Measurements from ENCODE around the gene MCEMP1. TPM values are rescaled to one million over a fixed set of nuclear protein-coding genes. Genes with fewer than 3 reads are reported as not detected.

MCEMP1 gene
- total RNA-seq, 4 donors from 2014 or later: 0.41 TPM; not detected in 3

GRCh38 chr19:7638802-7639465 is 38.0 kb upstream of the MCEMP1 start:
- peaks cover 11% of the 10 kb centered on the region for H3K27me3 ChIP-seq
- no peaks in the 10 kb centered on the region for H3K9me3 ChIP-seq
- intact Hi-C loops (cut with DNase I; ENCODE audit: low total_unique reads) (no loop called here), in situ Hi-C loops (cut with MboI; ENCODE audit: low pct_ligation_motif_present in 1 of 4, low pct_unique_long_range_greater_than_20kb in 1 of 4, low sequenced_read_pairs in 3 of 4) (no loop called here)
- no peak overlapping the region for H3K27ac ChIP-seq
- no peak overlapping the region for H3K4me3 ChIP-seq
- H3K36me3 ChIP-seq: no peaks in the 10 kb centered on the region
- no peak for DNase-seq
- TF ChIP-seq POLR2AphosphoS5 (IDR thresholded peaks at IDR 0.05) (no peak), POLR2A (IDR thresholded peaks at IDR 0.05) (no peak), EP300 (IDR thresholded peaks at IDR 0.05; ENCODE audit: low read depth) (no peak), CTCF (IDR thresholded peaks at IDR 0.05) (no peak)
- 81% methylated on average over 12 of the region's 12 CpGs; no CpG with 5 or more reads in 1 of the 2 donors for WGBS, 2 donors (ENCODE audit: low coverage in 1 of 2)
- H3K4me1 ChIP-seq: peaks cover 0 to 8% (median 5%) of the 10 kb centered on the region in 4 donors

- H3K4me1 ChIP-seq: peaks cover 0 to 8% (median 5%) of the 10 kb centered on the region in 4 donors
- no peak for DNase-seq
- no peaks in the 10 kb centered on the region for H3K9me3 ChIP-seq
- H3K36me3 ChIP-seq: no peaks in the 10 kb centered on the region
- no peak overlapping the region for H3K4me3 ChIP-seq
- no peak overlapping the region for H3K27ac ChIP-seq
- in situ Hi-C loops (cut with MboI; ENCODE audit: low pct_ligation_motif_present in 1 of 4, low pct_unique_long_range_greater_than_20kb in 1 of 4, low sequenced_read_pairs in 3 of 4) (no loop called here), intact Hi-C loops (cut with DNase I; ENCODE audit: low total_unique reads) (no loop called here)
- peaks cover 11% of the 10 kb centered on the region for H3K27me3 ChIP-seq
- 98 to 100% methylated on average over 8 to 13 of the region's 13 CpGs for WGBS, 2 donors (ENCODE audit: low coverage in 1 of 2)
- TF ChIP-seq POLR2A (IDR thresholded peaks at IDR 0.05) (no peak), POLR2AphosphoS5 (IDR thresholded peaks at IDR 0.05) (no peak), CTCF (IDR thresholded peaks at IDR 0.05) (no peak), EP300 (IDR thresholded peaks at IDR 0.05; ENCODE audit: low read depth) (no peak)
Measured at GRCh38 chr19:7639863-7640348, 37.0 kb upstream of the MCEMP1 start.

- H3K27me3 ChIP-seq: peaks cover 10% of the 10 kb centered on the region
- no peak overlapping the region for H3K27ac ChIP-seq
- 97 to 100% methylated on average over 1 to 11 of the region's 11 CpGs for WGBS, 2 donors (ENCODE audit: low coverage in 1 of 2)
- in situ Hi-C loops (cut with MboI; ENCODE audit: low pct_ligation_motif_present in 1 of 4, low pct_unique_long_range_greater_than_20kb in 1 of 4, low sequenced_read_pairs in 3 of 4) (no loop called here), intact Hi-C loops (cut with DNase I; ENCODE audit: low total_unique reads) (no loop called here)
- peaks cover 0 to 8% (median 5%) of the 10 kb centered on the region in 4 donors for H3K4me1 ChIP-seq
- H3K36me3 ChIP-seq: no peaks in the 10 kb centered on the region
- TF ChIP-seq POLR2AphosphoS5 (IDR thresholded peaks at IDR 0.05) (no peak), POLR2A (IDR thresholded peaks at IDR 0.05) (no peak), EP300 (IDR thresholded peaks at IDR 0.05; ENCODE audit: low read depth) (no peak)
- no peak for DNase-seq
- H3K9me3 ChIP-seq: no peaks in the 10 kb centered on the region
- no peak overlapping the region for H3K4me3 ChIP-seq
Measured at GRCh38 chr19:7640803-7641202, 36.1 kb upstream of the MCEMP1 start.

GRCh38 chr19:7641290-7642276 is 35.3 kb upstream of the MCEMP1 start:
- no peak for DNase-seq
- Histone ChIP-seq H3K27me3 (peaks cover 8% of the 10 kb centered on the region), H3K27ac (no peak overlapping the region), H3K4me1 (peaks cover 0 to 7% (median 4%) of the 10 kb centered on the region in 4 donors), H3K4me3 (no peak overlapping the region), H3K9me3 (no peaks in the 10 kb centered on the region), H3K36me3 (no peaks in the 10 kb centered on the region)
- TF ChIP-seq POLR2AphosphoS5 (IDR thresholded peaks at IDR 0.05) (no peak), EP300 (IDR thresholded peaks at IDR 0.05; ENCODE audit: low read depth) (no peak), CTCF (IDR thresholded peaks at IDR 0.05) (no peak), POLR2A (IDR thresholded peaks at IDR 0.05) (no peak)
- 89% methylated on average over 42 of the region's 43 CpGs; no CpG with 5 or more reads in 1 of the 2 donors for WGBS, 2 donors (ENCODE audit: low coverage in 1 of 2)
- in situ Hi-C loops (cut with MboI; ENCODE audit: low pct_ligation_motif_present in 1 of 4, low pct_unique_long_range_greater_than_20kb in 1 of 4, low sequenced_read_pairs in 3 of 4): no loop called here
- intact Hi-C loops (cut with DNase I; ENCODE audit: low total_unique reads): no loop called here

All from transverse colon (tissue), 4 donors.